HG03135 (cell line): Measurements from ENCODE around the gene RPTOR.

ENCODE experiments used
- ATAC-seq: cut with Tn5 transposase; IDR thresholded peaks from one replicate; pipeline ENCODE4 v1.9.1; 2021; ENCODE audit warnings: mild to moderate bottlenecking, moderate library complexity; ENCODE audit not compliant: unreplicated experiment

RPTOR gene

GRCh38 chr17:80639658-80640057, 95.0 kb downstream of the RPTOR start:
- ATAC-seq: no peak

- no peak for ATAC-seq
Measured at GRCh38 chr17:80640366-80641084, 95.9 kb downstream of the RPTOR start.

GRCh38 chr17:80643326-80644099, 98.9 kb downstream of the RPTOR start:
- ATAC-seq: no peak

GRCh38 chr17:80644536-80644935, 99.9 kb downstream of the RPTOR start:
- no peak for ATAC-seq

- no peak for ATAC-seq
Measured at GRCh38 chr17:80645706-80646325, 101.2 kb downstream of the RPTOR start.

GRCh38 chr17:80646328-80646727, 101.7 kb downstream of the RPTOR start:
- ATAC-seq: no peak

- no peak for ATAC-seq
Measured at GRCh38 chr17:80647746-80648145, 103.1 kb downstream of the RPTOR start.

GRCh38 chr17:80649200-80649644, 104.6 kb downstream of the RPTOR start:
- ATAC-seq: no peak

GRCh38 chr17:80649672-80650330, 105.2 kb downstream of the RPTOR start:
- ATAC-seq: no peak

- no peak for ATAC-seq
Measured at GRCh38 chr17:80650331-80650672, 105.7 kb downstream of the RPTOR start.

- ATAC-seq: no peak
Measured at GRCh38 chr17:80650751-80651518, 106.3 kb downstream of the RPTOR start.

GRCh38 chr17:80652756-80653330, 108.2 kb downstream of the RPTOR start:
- ATAC-seq: no peak

- no peak for ATAC-seq
Measured at GRCh38 chr17:80653856-80654255, 109.2 kb downstream of the RPTOR start.

- no peak for ATAC-seq
Measured at GRCh38 chr17:80655608-80656007, 111.0 kb downstream of the RPTOR start.

- ATAC-seq: no peak
Measured at GRCh38 chr17:80656590-80656989, 112.0 kb downstream of the RPTOR start.

GRCh38 chr17:80657561-80657960, 112.9 kb downstream of the RPTOR start:
- ATAC-seq: no peak

- ATAC-seq: no peak
Measured at GRCh38 chr17:80658821-80659220, 114.2 kb downstream of the RPTOR start.

- ATAC-seq: no peak
Measured at GRCh38 chr17:80659651-80660050, 115.0 kb downstream of the RPTOR start.

- ATAC-seq: no peak
Measured at GRCh38 chr17:80660527-80661198, 116.0 kb downstream of the RPTOR start.

- no peak for ATAC-seq
Measured at GRCh38 chr17:80662557-80662956, 117.9 kb downstream of the RPTOR start.
